ENCODE measurements around the gene MPP2.
A peak's percentile ranks its signal among the peaks of the same experiment; 100 is the strongest.
"Not testable (repeated sequence)": the region's sequence is repeated elsewhere in the genome, so short reads cannot be mapped to it uniquely, and the experiment has no call there.

Gene MPP2

DNA sequence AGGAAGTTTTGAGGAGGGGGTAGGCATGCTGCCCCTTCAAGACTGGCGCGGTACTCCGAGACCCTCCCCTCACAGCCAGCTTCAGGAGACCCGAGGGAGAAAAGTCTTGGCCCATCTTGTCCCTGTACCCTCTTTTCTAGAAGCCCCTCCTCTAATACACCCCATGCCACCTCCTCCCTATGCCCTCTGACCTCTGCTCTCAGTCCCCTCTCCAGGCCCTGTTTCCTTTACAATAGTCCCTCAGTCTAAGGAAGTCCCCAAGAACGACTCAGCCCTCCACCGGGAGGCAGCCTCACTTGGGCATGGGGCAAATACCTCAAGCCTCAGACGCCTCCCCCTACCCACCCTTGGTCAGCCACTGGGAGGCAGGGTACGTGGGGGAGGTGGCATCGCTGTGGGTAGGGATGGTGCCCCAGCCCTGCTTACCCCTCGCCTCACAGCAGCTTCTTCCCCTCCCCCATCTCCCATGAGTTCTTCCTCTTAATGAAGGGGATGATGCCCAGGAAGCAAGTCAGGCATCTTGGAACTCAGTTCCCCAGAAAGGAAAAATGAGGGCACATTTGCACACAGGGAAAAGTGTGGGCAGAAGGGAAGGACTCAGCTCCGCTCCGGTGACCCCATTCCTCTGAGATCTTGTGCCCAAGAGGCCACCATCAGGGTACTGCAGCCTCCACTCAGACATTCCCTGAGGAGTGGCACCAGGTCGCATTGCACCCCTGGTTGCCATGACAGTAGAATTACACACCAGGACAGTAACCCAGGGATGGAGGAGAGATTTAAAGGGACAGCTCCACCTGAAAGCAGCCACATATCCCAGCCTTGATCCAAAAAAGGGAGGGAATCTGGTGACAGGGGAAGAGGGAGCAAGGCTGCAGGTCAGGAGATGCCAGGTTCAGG is 6.2 kb downstream of the MPP2 start:
- DNase-seq = no peak

DNA sequence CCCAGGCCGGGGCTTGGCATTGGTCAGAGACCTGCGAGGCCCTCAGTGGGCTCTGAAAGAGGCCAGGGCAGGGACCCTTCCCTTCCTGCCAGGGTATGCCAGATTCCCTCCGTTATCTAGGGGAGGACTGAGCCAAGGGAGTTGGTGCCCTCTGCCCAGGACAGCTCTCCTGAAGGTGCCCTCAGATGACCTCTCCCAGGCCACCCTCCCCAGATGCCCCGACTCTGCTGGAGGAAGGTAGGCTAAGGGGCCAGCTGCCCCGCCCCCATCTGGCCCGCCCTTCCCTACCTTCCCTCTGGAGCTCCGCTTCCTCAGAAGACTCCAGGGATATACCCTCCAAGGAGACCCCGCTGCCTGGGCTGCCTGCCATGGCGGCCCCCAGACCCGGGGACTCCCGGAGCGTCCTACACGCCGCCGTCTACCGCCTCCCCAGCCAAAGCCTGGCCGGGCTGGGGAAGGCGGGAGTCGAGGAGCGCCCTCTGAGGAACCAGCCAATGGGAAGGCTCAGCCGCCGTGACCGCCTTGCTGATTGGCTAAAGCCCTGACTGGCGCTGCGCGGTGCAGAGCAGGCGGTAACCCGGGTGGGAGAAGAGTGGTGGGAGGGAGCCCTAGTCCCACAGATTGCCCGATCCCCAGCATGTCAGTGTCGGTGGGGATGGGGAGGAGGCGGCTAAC is 7.0 kb downstream of the MPP2 start:
- DNase-seq = peak; percentile 80 to 91 (median 88)

DNA sequence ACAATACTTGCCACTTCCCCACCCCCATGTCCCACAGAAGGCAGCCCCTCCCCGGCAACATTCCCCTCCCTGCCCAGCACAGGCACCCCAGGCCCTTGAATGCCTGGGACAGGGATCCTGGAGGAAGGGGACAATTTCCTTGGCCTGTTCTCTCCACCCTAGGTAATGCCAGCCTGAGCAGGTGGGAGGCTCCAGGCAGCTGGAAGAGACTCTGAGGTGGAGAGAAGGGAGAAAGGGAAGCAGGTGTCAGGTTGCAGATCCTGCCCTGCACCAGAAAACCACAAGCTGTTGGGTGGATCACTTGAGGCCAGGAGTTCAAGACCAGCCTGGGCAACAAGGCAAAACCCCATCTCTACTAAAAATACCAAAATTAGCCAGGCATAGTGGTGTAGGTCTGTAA is 8.9 kb downstream of the MPP2 start:
- DNase-seq = no peak

DNA sequence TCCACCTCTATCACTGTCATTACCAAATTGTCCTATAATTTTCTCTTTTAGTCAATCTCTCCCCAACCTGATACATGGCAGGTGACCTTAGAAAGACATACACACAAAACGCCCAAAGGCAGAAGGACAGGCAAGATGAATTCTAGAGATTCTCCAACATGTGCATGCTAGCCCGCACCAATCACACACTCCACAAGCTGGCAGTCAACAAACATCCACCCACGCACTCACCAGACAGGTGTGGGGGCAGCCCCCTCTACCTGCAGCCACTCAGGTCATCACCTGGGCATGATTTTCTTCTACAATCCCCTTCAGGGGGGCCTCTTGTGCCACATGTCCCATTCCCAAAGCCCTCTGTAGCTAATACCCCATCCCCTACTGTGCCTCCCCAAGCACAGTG is 9.5 kb downstream of the MPP2 start:
- DNase-seq = no peak

DNA sequence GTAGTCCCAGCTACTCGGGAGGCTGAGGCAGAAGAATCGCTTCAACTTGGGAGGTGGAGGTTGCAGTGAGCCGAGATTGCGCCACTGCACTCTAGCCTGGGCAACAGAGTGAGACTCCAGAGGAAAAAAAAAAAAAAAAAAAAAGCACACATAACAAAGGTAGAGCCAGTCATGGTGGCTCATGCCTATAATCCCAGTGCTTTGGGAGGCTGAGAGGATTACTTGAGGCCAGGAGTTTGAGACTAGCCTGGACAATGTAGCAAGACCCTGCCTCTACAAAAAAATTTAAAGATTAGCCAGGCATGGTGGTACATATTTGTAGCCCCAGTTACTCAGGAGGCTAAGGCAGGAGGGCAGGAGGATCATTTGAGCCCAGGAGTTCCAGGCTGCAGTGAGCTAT is 12.8 kb downstream of the MPP2 start:
- DNase-seq = not testable (repeated sequence)

DNA sequence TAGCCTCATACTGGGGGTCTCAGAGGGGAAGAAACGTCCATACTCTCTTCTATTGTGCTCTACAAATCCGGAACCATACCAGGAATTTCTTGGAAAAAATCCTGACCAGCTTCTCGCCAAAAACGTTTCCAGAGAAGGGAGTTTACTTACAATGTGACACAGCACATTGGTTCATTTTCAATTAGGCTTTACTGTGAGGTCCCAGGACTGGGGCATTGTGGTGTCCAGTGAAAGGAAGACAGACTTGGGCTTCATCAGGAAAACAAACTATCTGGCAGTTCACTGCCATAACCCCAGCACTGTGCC is 14.7 kb downstream of the MPP2 start:
- DNase-seq = no peak

DNA sequence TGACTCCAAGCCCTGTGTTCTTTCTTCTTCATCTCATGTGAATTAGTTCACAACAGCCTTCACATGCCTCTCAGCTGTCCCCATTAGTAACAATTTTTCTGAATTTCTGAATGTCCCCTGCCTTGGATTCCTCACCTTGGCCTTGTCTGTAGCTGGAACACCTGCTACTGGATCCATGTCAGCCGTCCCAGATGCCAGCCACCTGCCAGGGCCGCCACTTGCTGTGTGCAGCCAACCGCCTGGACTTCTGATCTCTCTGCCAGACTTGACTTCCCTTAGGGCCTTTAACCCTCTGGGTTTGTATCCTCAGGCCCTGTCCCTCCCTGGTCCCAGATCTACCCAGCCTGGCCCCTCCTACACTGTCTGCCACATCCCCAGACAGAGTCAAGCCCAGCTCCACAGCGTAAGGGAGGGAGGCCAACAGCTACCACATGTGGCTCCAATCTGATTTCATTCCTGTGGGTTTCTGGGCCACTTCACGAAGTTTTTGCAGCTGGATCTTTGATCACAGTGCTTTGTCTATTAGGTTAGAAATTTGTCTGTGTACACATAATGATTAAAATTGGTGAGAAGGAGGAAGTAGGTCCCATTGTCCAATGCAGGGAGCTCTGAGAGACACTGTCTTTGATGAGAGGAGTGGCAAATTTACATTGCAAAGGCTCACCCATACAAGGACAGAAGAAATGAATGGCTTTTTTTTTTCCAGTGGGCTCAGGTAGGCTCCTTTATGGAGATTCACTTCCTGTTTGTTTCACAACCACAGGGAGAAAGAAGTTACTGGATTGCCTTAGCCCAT is 15.3 kb downstream of the MPP2 start:
- no peak for DNase-seq

DNA sequence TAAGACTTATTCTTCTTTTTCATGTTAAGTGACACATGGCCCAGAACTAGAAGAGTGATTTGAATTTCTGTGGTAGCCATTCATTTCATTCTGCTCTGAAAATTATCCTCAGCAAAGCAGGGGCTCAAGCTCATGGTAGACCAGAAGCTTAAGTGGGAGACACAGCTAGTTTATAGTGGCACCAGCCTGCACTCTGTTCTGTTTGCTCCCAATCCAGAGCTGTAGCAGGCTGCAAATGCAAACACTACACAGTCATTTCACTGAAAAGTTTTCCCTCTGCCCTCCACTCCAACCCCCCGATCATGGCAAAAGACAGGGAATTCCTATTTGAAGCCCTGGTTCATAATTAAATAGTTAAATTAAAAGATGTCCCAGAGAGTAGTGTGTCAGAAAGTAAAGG is 17.1 kb downstream of the MPP2 start:
- DNase-seq = no peak

DNA sequence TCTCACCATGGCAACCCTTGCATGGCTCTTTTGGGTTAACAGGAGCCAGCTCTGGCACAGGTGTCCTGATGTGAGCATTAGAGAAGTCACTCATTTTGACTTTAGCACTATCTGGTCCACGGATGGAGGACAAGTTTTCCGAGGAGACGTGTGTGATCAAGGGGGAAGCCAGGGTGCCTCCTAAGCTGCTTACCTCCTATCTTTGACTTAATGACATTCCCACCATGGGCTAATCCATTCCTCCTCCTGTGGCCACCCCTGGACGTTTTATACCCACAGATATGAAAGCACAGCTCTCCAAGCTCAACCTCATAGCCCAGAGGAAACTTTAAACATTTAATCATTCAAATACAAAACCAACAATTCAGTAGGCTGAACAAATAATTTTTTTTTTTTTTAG is 18.8 kb downstream of the MPP2 start:
- DNase-seq = no peak

DNA sequence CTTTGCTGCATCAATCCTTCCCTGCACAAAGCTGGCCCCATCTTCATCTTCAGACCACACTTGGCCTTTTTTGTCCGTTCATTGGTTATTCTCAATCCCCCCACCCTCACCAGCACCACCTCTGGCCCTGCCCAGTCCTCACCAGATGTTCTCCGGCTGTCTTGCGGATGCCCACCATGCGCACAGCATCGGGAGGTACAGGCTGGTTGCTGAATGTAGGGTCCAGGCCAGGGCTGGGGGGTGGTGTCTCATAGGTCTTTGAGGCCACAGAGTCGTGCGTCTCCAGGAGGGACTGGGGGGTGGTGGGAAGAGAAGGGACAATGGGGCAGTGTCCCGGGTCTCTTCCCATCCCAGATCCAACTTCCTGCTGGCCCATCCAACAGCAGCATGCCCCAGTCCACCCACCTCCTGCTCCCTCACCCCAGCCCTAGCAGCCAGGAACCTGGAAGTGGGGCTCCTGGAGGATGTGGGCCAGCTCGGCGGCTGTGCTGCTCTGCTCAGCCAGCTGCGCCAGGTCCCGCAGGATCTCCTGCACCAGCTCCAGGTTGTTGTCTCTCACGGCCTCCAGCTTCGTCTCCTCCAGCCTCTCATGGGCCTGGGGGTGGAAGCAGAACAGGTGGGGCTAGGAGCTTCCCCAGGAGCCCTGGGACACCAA is 24.4 kb downstream of the MPP2 start:
- DNase-seq = no peak

DNA sequence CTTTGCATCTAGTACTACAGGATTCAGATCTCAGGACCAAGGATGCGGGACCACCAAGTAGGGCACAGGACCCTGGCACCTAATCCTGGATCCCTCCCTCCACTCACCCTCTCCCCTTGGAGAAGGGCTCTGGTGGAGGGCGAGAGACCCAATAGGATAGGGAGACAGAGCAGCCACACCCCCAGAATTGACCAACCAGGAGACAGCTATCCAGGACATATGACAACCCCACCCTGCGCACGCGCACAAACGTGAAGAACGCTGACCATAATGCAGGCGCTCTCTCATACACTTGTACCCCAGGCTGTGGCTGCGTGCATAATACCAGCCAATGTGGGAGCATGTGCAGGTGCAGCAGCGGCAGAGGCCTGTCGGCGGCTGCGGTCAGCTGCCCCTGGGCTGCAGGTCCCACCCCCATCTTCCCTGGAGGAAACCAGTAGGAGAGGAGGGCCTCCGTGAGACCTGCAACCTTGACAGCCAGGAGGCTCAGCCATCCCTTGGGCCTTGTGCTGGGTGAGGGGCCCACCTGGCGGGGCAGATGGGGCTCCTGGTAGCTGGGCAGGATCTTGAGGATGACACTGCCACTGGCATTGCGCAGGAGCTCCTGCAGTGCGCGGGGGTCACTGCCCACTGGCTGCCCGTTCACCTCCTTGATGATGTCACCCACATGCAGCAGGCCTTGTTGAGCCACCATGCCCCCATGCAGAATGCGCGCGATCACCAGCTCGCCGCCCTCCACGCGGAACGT is 25.4 kb downstream of the MPP2 start:
- no peak for DNase-seq

DNA sequence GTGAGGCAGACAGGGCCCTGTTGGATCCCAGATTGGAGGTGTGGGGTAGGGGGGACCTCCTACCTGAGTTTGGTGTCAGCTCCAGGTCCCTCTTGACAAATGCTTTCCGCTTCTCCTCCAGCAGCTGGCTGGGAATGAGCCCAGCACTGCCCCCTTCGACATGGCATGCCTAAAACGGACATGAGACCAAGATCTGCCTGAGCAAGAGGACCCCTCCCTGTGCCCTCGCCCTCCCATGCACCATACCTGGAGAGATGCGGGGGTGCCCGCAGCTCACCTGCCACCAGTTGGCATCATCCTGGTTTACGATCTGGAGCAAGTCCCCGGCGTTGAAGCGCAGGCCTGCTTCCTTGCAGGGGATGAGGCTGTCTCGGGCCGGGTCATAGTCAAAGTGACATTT is 26.2 kb downstream of the MPP2 start:
- no peak for DNase-seq

DNA sequence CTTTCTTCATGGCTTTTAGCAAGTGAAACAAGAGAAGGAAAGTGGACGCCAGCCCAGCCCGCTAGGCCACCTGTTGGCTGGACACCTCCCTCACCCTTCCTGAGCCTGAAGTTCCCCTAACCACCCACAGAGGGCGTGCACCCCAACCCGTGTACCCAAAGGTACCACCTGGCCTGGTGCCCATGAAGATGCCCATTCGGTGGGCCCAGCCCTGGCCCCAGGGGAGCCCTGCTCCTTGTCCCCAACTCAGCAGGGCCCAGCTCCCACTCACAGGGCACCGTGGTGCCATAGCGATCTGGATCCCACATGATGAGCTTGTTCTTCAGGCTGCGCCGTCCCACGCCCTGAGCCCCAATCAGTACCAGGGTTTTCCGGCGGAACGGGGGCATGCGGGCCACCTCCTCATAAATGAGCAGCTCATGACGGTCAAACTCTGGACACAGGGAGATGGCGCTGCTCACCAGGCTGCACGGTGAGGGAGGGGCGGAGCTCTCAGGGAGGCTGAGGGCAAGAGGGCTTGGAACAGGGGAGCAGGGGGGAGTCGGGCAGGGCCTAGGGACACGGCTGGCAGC is 26.8 kb downstream of the MPP2 start:
- peak; percentile 25 to 58 (median 36) for DNase-seq

DNA sequence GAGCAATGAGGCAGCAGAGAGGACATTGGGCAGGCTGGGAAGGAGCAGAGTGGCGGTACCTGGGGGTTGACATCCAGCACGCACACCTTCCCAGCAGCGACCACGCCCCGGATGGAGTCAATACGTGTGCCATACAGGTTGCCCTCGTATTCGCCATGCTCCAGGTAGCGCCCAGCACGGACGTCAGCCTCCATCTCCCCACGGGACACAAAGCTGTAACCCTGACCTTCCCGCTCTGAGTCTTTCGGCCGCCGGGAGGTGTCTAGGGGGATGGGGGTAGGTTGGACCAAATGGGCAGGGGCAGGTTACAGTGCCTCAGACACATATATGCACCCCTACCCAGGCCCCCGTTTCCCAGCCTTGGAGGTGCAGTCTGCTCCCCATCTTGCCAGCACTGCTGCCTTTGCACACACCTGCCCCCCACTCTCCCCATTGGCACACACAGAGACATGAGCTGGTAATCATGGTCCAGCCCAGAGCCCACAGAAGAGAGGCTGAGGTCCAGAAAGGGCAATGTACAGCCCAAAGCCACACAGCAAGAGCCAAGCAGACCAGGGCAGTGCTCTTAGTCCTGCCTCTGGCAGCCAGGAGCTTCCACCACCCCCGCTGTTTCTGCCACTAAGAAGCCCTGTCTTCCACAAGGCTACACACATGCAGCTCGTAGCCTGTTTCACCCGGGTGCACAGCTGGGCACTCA is 27.5 kb downstream of the MPP2 start:
- DNase-seq = no peak

DNA sequence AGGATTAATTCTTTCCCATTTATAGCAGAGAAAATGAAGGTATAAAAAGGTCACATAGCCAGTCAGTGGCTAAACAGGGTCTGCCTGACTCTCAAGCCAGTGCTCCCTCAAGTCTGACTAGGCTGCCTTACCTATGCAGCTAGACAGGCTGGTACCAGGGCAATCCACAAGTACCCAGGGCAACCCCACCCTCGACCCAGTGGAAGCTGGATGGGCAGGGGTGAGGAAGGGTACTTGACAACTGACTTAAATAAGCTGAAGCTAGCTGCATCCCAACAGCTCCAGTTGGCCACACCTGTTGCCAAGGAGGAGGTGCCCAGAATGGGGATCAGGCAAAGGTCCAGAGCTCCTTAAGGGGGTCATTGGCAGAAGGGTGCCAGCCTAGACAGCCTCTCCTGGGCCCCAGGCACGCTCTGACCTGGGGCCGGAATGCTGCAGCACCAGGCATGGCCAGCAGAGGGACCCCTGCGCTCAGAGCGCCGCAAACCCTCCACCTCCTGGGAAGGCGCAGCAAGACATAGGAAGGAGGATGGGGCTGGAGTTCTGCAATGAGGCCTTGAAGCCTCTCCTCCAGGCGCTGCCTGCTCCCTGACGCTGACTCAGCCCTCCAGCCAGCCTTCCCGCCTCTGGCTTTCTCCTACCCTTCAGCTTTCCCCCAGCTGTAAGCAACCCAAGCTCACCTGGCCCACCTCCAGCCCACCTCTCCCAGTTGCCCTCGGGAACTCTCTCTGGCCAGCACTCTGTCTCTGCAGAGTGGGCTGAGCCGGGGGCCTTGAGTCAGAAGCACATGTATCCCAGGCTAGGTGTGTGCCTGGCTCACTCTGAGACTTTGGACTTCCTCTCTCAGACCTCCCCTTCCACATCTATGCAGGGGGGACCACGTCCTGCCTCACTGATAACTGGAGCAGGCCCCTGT is 28.8 kb downstream of the MPP2 start:
- DNase-seq = peak; percentile 74 to 88 (median 84)

DNA sequence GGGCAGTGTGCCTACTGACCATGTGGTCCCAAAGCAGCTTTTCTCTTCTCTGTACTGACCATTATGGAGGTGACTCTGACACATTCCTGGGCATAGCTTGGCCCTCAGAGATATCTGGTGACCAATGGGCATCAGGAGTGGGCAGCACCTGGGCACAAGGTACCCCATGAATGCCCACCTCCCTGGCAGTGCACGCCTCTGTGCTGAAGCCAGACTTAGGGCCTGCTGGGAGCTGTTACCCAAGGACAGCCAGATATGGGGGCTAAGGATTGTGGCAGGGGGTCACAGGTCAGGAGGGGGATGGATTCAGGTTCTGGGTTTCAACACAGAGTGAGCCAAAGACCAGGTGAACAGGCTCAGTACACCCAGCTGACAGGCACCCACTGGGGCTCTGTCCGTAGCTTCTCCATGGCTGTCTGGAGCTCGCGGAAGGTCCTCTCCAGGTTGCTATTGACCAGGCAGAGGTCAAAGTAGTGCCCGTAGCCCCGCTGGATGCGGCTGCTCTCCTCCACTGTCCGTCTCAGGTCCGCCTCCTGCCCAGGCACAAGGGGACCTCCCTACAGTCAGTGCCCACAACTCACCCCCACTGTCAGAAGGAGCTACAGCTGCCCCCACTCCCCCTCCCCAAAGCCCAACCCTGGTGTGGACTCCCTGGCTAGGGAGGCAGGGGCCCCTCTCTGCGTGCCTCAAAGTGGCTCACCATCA is 29.7 kb downstream of the MPP2 start:
- no peak for DNase-seq

DNA sequence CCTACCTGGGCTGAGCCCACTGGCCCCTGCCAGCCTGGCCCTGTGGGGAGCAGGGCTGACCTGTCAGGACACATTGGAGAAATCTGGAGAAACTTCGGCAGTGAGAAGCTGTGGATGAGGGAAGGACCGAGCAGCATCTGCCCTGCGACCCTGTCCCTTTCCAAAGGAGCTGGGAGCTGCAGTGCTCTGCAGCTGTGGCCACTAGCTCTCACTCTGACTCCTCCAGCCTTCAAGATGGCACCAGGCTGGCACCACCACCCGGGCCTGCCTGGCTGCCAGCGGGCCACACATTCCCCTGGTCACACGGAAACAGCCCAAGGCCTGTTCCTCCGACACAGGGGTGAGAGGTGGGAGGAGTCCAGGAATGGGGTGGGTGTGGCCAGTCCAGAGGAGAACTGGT is 30.3 kb downstream of the MPP2 start:
- no peak for DNase-seq

DNA sequence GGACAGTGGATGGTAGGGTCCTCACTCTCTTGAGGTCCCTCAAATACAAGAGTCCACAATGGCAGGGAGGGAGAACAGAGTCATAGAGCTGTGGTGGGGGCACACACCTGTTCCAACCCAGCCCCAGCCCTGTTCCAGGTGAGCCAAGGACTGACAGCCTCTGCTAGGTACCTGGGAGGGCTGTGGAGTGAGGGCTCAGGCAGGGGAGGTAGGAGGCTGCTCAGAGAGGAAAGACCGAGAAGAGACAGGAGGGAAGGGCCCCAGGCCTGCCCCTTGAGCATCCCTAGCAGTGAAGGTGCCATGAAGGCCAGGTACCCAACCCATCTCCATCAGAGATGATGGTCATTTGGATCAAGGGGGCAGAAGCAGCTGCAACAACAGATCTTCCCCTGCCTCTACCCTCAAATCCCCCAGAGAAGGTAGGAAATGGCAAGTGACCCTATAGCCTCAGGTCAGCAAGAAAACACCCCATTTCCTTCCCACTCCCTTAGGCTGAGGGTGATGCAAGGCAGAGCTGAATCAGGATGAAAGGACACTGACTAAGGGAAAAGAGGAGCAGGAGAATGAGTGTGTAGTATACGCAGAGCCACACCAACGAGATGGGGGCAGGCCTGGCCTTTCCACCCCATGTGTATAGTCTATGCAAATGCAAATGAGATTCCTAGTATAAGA is 31.7 kb downstream of the MPP2 start:
- no peak for DNase-seq

DNA sequence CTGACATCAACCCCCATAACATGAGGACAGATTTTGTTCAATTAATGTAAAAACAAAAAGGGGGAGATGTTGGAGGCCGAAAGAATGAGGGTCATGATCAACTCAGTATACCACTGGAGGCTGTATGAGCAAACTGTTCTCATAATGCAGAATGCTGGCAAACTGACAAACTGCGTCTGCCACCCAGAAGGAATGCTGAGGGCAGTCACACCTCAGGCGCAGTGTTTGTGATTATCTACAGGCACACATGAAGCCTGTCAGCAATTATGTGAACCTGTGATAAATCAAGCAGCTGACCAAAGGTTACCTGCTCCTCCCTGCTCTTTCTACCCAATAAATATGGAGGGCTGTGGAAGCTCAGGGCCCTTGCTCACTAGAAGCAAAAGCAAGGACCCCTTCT is 33.0 kb downstream of the MPP2 start:
- no peak for DNase-seq

All from suppressor macrophage (primary cell).